GM19372 (cell line): ENCODE measurements around the gene SPTBN1.

Source experiments
- ATAC-seq: cut with Tn5 transposase; IDR thresholded peaks from one replicate; pipeline ENCODE4 v1.9.1; 2021; ENCODE audit warnings: mild to moderate bottlenecking, low read depth, moderate library complexity; ENCODE audit not compliant: unreplicated experiment

The SPTBN1 gene

GRCh38 chr2:54716375-54716774 is 260.2 kb downstream of the SPTBN1 start:
- ATAC-seq: no peak

DNA sequence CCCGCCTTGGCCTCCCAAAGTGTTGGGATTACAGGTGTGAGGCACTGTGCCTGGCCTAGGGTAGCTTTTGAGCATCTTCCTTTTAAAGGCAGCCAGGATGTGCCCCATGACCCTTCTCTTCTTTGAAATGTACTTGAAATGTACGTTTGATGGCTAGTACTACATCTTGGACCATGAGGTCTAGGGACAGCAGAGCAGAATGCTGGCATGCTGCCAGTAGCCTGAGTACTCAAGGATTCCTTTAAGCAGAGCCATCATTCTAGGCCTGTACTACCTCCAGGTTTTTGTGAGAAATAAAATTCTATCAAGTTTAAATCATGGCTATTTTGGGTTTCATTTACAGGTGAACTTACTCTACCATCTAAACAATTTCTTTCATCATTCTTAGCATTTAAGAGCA is 264.4 kb downstream of the SPTBN1 start:
- no peak for ATAC-seq
